Measurements from ENCODE around the gene UNC93B1. TPM values are rescaled to one million over a fixed set of nuclear protein-coding genes. Genes with fewer than 3 reads are reported as not detected.

The UNC93B1 gene
- total and polyA plus RNA-seq, 2 donors, result 10.3 to 30.8 TPM

GRCh38 chr11:68048681-68049508 lies 45.0 kb upstream of the UNC93B1 start:
- no peaks in the 10 kb centered on the region for H3K27me3 ChIP-seq (ENCODE audit: control insufficient read depth in 2 of 2, insufficient read depth in 1 of 2, low read length in 1 of 2)
- H3K36me3 ChIP-seq (ENCODE audit: control insufficient read depth in 2 of 2, insufficient read depth in 2 of 2, low read length in 1 of 2), result peaks cover 54 to 86% of the 10 kb centered on the region in 2 donors
- WGBS, result 97% methylated on average over 35 of the region's 35 CpGs
- H3K9me3 ChIP-seq (ENCODE audit: control insufficient read depth in 2 of 2, insufficient read depth in 1 of 2, low read length in 1 of 2), result no peaks in the 10 kb centered on the region
- H3K27ac ChIP-seq (ENCODE audit: low read depth in 1 of 2, low read length in 1 of 2), result no peak overlapping the region
- no peak for DNase-seq (ENCODE audit: low read depth in 6 of 9, low spot score in 9 of 9)
- H3K4me1 ChIP-seq (ENCODE audit: control insufficient read depth in 2 of 2, insufficient read depth in 2 of 2, low read length in 2 of 2), result no peaks in the 10 kb centered on the region
- no peak overlapping the region for H3K4me3 ChIP-seq (ENCODE audit: low read length in 2 of 2)

GRCh38 chr11:68047437-68048290 lies 43.8 kb upstream of the UNC93B1 start:
- Histone ChIP-seq H3K4me1 (ENCODE audit: control insufficient read depth in 2 of 2, insufficient read depth in 2 of 2, low read length in 2 of 2) (no peaks in the 10 kb centered on the region), H3K27me3 (ENCODE audit: control insufficient read depth in 2 of 2, insufficient read depth in 1 of 2, low read length in 1 of 2) (no peaks in the 10 kb centered on the region), H3K9me3 (ENCODE audit: control insufficient read depth in 2 of 2, insufficient read depth in 1 of 2, low read length in 1 of 2) (no peaks in the 10 kb centered on the region), H3K4me3 (ENCODE audit: low read length in 2 of 2) (no peak overlapping the region), H3K36me3 (ENCODE audit: control insufficient read depth in 2 of 2, insufficient read depth in 2 of 2, low read length in 1 of 2) (peaks cover 49 to 88% of the 10 kb centered on the region in 2 donors), H3K27ac (ENCODE audit: low read depth in 1 of 2, low read length in 1 of 2) (no peak overlapping the region)
- 97% methylated on average over 37 of the region's 37 CpGs for WGBS
- no peak for DNase-seq (ENCODE audit: low read depth in 6 of 9, low spot score in 9 of 9)

GRCh38 chr11:68044898-68045351 lies 41.0 kb upstream of the UNC93B1 start:
- peaks cover 5 to 22% of the 10 kb centered on the region in 2 donors for H3K4me1 ChIP-seq (ENCODE audit: control insufficient read depth in 2 of 2, insufficient read depth in 2 of 2, low read length in 2 of 2)
- 96% methylated on average over 18 of the region's 18 CpGs for WGBS
- no peak for DNase-seq (ENCODE audit: low read depth in 6 of 9, low spot score in 9 of 9)
- peaks cover 0 to 1% of the 10 kb centered on the region in 2 donors for H3K9me3 ChIP-seq (ENCODE audit: control insufficient read depth in 2 of 2, insufficient read depth in 1 of 2, low read length in 1 of 2)
- no peak overlapping the region for H3K4me3 ChIP-seq (ENCODE audit: low read length in 2 of 2)
- H3K36me3 ChIP-seq (ENCODE audit: control insufficient read depth in 2 of 2, insufficient read depth in 2 of 2, low read length in 1 of 2), result peaks cover 34 to 72% of the 10 kb centered on the region in 2 donors
- no peak overlapping the region for H3K27ac ChIP-seq (ENCODE audit: low read depth in 1 of 2, low read length in 1 of 2)
- no peaks in the 10 kb centered on the region for H3K27me3 ChIP-seq (ENCODE audit: control insufficient read depth in 2 of 2, insufficient read depth in 1 of 2, low read length in 1 of 2)

GRCh38 chr11:68044145-68044813 lies 40.4 kb upstream of the UNC93B1 start:
- peaks cover 0 to 4% of the 10 kb centered on the region in 2 donors for H3K9me3 ChIP-seq (ENCODE audit: control insufficient read depth in 2 of 2, insufficient read depth in 1 of 2, low read length in 1 of 2)
- no peaks in the 10 kb centered on the region for H3K27me3 ChIP-seq (ENCODE audit: control insufficient read depth in 2 of 2, insufficient read depth in 1 of 2, low read length in 1 of 2)
- H3K4me1 ChIP-seq (ENCODE audit: control insufficient read depth in 2 of 2, insufficient read depth in 2 of 2, low read length in 2 of 2), result peaks cover 10 to 28% of the 10 kb centered on the region in 2 donors
- no peak for DNase-seq (ENCODE audit: low read depth in 6 of 9, low spot score in 9 of 9)
- peaks cover 28 to 66% of the 10 kb centered on the region in 2 donors for H3K36me3 ChIP-seq (ENCODE audit: control insufficient read depth in 2 of 2, insufficient read depth in 2 of 2, low read length in 1 of 2)
- 96% methylated on average over 24 of the region's 24 CpGs for WGBS
- H3K27ac ChIP-seq (ENCODE audit: low read depth in 1 of 2, low read length in 1 of 2), result no peak overlapping the region
- H3K4me3 ChIP-seq (ENCODE audit: low read length in 2 of 2), result no peak overlapping the region

DNA sequence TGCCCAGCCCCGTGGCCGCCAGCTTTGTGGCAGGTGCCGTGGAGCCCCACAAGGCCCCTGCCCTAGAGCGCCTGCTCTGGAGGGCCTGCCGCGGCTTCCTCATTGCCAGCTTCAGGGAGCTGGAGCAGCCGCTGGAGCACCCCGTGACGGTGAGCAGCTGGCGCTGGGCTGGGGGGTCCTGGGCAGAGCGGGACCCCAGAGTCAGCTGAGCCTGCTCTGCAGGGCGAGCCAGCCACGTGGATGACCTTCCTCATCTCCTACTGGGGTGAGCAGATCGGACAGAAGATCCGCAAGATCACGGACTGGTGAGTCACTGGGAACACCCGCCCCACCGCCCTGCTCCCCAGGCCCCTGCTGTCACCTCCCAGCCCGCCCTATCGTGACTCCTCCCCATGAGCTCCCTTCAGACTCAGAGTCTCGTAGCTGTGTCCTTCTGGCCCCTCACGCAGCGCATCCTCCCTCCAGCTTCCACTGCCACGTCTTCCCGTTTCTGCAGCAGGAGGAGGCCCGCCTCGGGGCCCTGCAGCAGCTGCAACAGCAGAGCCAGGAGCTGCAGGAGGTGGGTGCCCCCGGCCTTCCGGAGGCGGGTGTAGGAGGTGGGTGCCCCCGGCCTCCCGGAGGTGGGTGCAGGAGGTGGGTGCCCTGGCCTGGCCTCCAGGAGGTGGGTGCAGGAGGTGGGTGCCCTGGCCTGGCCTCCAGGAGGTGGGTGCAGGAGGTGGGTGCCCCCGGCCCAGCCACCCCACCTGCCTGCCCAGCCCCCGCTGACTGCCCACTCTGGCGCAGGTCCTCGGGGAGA lies 39.6 kb upstream of the UNC93B1 start:
- peaks cover 0 to 4% of the 10 kb centered on the region in 2 donors for H3K9me3 ChIP-seq (ENCODE audit: control insufficient read depth in 2 of 2, insufficient read depth in 1 of 2, low read length in 1 of 2)
- DNase-seq (ENCODE audit: low read depth in 6 of 9, low spot score in 9 of 9), result no peak
- peaks cover 16 to 33% of the 10 kb centered on the region in 2 donors for H3K4me1 ChIP-seq (ENCODE audit: control insufficient read depth in 2 of 2, insufficient read depth in 2 of 2, low read length in 2 of 2)

DNA sequence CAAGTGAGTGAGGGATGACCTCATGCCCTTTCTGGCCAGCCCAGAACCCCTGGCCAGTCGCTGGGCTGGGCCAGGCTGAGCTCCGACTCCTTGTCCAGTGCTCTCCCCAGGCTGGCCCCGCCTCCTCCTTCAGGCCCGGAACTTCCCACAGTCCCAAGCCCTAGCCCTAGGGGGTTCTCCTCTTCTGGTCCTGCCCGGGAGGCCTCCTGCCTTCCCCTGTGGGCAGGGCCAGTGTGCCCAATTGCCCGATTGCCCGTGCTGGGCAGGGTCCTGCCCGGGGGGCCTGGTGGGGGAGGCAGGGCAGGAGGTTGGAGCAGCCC lies 39.1 kb upstream of the UNC93B1 start:
- Histone ChIP-seq H3K36me3 (ENCODE audit: control insufficient read depth in 2 of 2, insufficient read depth in 2 of 2, low read length in 1 of 2) (peaks cover 20 to 56% of the 10 kb centered on the region in 2 donors), H3K4me3 (ENCODE audit: low read length in 2 of 2) (no peak overlapping the region), H3K27me3 (ENCODE audit: control insufficient read depth in 2 of 2, insufficient read depth in 1 of 2, low read length in 1 of 2) (no peaks in the 10 kb centered on the region), H3K27ac (ENCODE audit: low read depth in 1 of 2, low read length in 1 of 2) (no peak overlapping the region), H3K9me3 (ENCODE audit: control insufficient read depth in 2 of 2, insufficient read depth in 1 of 2, low read length in 1 of 2) (peaks cover 0 to 4% of the 10 kb centered on the region in 2 donors), H3K4me1 (ENCODE audit: control insufficient read depth in 2 of 2, insufficient read depth in 2 of 2, low read length in 2 of 2) (peaks cover 17 to 38% of the 10 kb centered on the region in 2 donors)
- 95% methylated on average over 8 of the region's 8 CpGs for WGBS
- DNase-seq (ENCODE audit: low read depth in 6 of 9, low spot score in 9 of 9), result no peak

More for the DNA sequence above, 39.6 kb upstream of the UNC93B1 start:
- Histone ChIP-seq H3K36me3 (ENCODE audit: control insufficient read depth in 2 of 2, insufficient read depth in 2 of 2, low read length in 1 of 2) (peaks cover 21 to 58% of the 10 kb centered on the region in 2 donors), H3K27me3 (ENCODE audit: control insufficient read depth in 2 of 2, insufficient read depth in 1 of 2, low read length in 1 of 2) (no peaks in the 10 kb centered on the region), H3K4me3 (ENCODE audit: low read length in 2 of 2) (no peak overlapping the region), H3K27ac (ENCODE audit: low read depth in 1 of 2, low read length in 1 of 2) (no peak overlapping the region)
- WGBS, result 97% methylated on average over 36 of the region's 36 CpGs

GRCh38 chr11:68042219-68043028 lies 38.5 kb upstream of the UNC93B1 start:
- Histone ChIP-seq H3K4me1 (ENCODE audit: control insufficient read depth in 2 of 2, insufficient read depth in 2 of 2, low read length in 2 of 2) (peaks cover 17 to 43% of the 10 kb centered on the region in 2 donors), H3K36me3 (ENCODE audit: control insufficient read depth in 2 of 2, insufficient read depth in 2 of 2, low read length in 1 of 2) (peaks cover 20 to 50% of the 10 kb centered on the region in 2 donors), H3K27me3 (ENCODE audit: control insufficient read depth in 2 of 2, insufficient read depth in 1 of 2, low read length in 1 of 2) (no peaks in the 10 kb centered on the region), H3K4me3 (ENCODE audit: low read length in 2 of 2) (no peak overlapping the region), H3K27ac (ENCODE audit: low read depth in 1 of 2, low read length in 1 of 2) (no peak overlapping the region), H3K9me3 (ENCODE audit: control insufficient read depth in 2 of 2, insufficient read depth in 1 of 2, low read length in 1 of 2) (peaks cover 0 to 4% of the 10 kb centered on the region in 2 donors)
- DNase-seq (ENCODE audit: low read depth in 6 of 9, low spot score in 9 of 9), result no peak
- WGBS, result 98% methylated on average over 27 of the region's 27 CpGs

Measured in thymus (tissue), 11 donors.